ENCODE measurements around the gene KPNA4. TPM values are rescaled to one million over a fixed set of nuclear protein-coding genes. Genes with fewer than 3 reads are reported as not detected.

KPNA4 gene
- total RNA-seq, 1 donor from 2014 or later: 46.7 TPM

DNA sequence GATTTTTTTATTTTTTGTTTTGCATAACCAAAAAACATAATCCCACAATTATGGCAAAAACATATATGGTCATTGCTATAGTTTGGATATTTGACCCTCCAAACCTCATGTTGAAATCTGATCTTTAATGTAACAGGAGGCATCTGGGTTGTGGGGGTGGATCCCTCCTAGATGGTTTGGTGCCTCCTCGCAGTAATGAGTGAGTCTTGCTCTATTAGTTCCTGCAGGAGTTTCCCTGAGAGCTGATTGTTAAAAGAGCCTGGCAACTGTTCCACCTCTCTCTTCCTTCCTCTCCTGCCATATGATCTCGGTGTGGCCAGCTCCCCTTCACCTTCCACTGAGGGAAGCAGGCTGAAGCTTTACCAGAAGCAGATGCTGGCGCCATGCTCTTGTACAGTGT is 82.6 kb downstream of the KPNA4 start:
- intact Hi-C loops (cut with micrococcal nuclease): no loop called here
- Mint-ChIP-seq H3K9me3 (no peaks in the 10 kb centered on the region), H3K27ac (no peak overlapping the region), H3K36me3 (ENCODE audit: low read depth) (no peaks in the 10 kb centered on the region), H3K27me3 (no peaks in the 10 kb centered on the region), H3K4me3 (no peak overlapping the region), H3K4me1 (peaks cover 7% of the 10 kb centered on the region)
- POLR2A ChIA-PET: no interaction called here
- TF ChIP-seq CTCF (IDR thresholded peaks at IDR 0.05): no peak
- DNase-seq (no peak), ATAC-seq (ENCODE audit: low read depth) (no peak)
- CTCF ChIA-PET: no interaction called here

GRCh38 chr3:160481856-160482255 is 83.5 kb downstream of the KPNA4 start:
- Mint-ChIP-seq H3K36me3 (ENCODE audit: low read depth) (no peaks in the 10 kb centered on the region), H3K4me3 (no peak overlapping the region), H3K27me3 (no peaks in the 10 kb centered on the region), H3K4me1 (peaks cover 7% of the 10 kb centered on the region), H3K27ac (no peak overlapping the region), H3K9me3 (no peaks in the 10 kb centered on the region)
- no peak for TF ChIP-seq CTCF (IDR thresholded peaks at IDR 0.05)
- CTCF ChIA-PET: no interaction called here
- POLR2A ChIA-PET: no interaction called here
- intact Hi-C loops (cut with micrococcal nuclease): no loop called here
- ATAC-seq (ENCODE audit: low read depth) (no peak), DNase-seq (no peak)

DNA sequence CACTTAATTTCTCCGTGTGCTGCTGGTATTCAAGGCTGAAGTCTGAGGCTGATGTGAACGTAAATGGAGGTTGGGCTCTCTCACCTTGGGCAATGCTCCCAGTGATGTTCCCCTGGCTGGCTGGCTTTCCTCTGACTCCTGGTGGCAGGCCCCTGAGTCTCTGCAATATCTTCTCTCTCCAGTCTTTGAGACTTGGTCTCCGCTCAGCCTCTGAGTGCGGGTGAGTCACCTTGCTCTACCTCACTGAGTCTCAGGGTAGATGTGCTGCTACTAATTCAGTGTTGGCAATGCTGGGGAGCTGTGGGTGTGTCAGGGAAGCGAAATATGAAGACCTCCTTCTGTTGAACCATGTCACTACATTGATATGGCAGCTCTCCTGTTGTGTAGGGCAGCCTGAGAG is 84.4 kb downstream of the KPNA4 start:
- ATAC-seq (ENCODE audit: low read depth) (no peak), DNase-seq (no peak)
- H3K9me3 Mint-ChIP-seq: no peaks in the 10 kb centered on the region
- H3K36me3 Mint-ChIP-seq (ENCODE audit: low read depth): no peaks in the 10 kb centered on the region
- CTCF ChIA-PET: no interaction called here
- TF ChIP-seq CTCF (IDR thresholded peaks at IDR 0.05): no peak
- no peaks in the 10 kb centered on the region for H3K27me3 Mint-ChIP-seq
- intact Hi-C loops (cut with micrococcal nuclease): no loop called here
- H3K27ac Mint-ChIP-seq: no peak overlapping the region
- peaks cover 6% of the 10 kb centered on the region for H3K4me1 Mint-ChIP-seq
- no peak overlapping the region for H3K4me3 Mint-ChIP-seq
- POLR2A ChIA-PET: no interaction called here

- no peak for ATAC-seq (ENCODE audit: low read depth)
- Mint-ChIP-seq H3K36me3 (ENCODE audit: low read depth) (no peaks in the 10 kb centered on the region), H3K9me3 (no peaks in the 10 kb centered on the region), H3K27ac (no peak overlapping the region), H3K27me3 (no peaks in the 10 kb centered on the region), H3K4me1 (no peaks in the 10 kb centered on the region), H3K4me3 (no peak overlapping the region)
- ChIA-PET CTCF (no interaction called here), POLR2A (no interaction called here)
- no peak for DNase-seq
- TF ChIP-seq CTCF (IDR thresholded peaks at IDR 0.05): no peak
- intact Hi-C loops (cut with micrococcal nuclease): no loop called here
Measured at GRCh38 chr3:160479376-160479775, 86.0 kb downstream of the KPNA4 start.

DNA sequence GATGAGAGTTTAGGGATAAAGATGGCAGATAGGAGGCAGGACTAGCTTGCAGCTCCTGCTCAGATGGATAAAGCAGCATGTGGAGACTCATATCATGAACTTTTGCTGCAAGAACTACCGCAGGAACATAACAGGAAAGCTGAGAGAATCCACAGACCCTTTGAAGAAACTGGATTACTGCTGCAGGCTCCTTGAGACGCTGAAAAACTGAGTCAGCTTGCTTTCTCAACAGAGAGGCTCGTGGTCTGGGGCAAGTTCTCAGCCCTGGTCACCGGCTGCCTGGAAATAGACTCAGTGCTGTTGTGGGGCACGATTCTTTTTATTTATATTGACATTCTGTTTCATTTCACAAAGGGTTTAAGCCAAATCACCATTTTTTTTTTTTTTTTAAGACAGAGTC is 87.0 kb downstream of the KPNA4 start:
- Mint-ChIP-seq H3K4me1 (no peaks in the 10 kb centered on the region), H3K27ac (no peak overlapping the region), H3K27me3 (no peaks in the 10 kb centered on the region), H3K9me3 (no peaks in the 10 kb centered on the region), H3K36me3 (ENCODE audit: low read depth) (no peaks in the 10 kb centered on the region), H3K4me3 (no peak overlapping the region)
- no peak for ATAC-seq (ENCODE audit: low read depth)
- ChIA-PET CTCF (no interaction called here), POLR2A (no interaction called here)
- DNase-seq: no peak
- no peak for TF ChIP-seq CTCF (IDR thresholded peaks at IDR 0.05)
- intact Hi-C loops (cut with micrococcal nuclease): no loop called here

Measured in activated B cell treated with CpG ODN at 0.5 μM for 24 hours (primary cell).